ENCODE measurements around the gene SCAMP5. TPM values are rescaled to one million over a fixed set of nuclear protein-coding genes. Genes with fewer than 3 reads are reported as not detected.
A peak's percentile ranks its signal among the peaks of the same experiment; 100 is the strongest.

Gene SCAMP5
- total and polyA plus RNA-seq, 2 of the 4 experiments (the other 2 are of a cell fraction) = 0.36 to 1.6 TPM

- H3K4me1 ChIP-seq (ENCODE audit: control insufficient read depth, insufficient read depth, low read length) = peaks cover 2% of the 10 kb centered on the region; the same call in 1 of the 2 replicates
- peak overlapping the region; percentile 72 for H2BK120ac ChIP-seq (ENCODE audit: low read depth, low read length)
- H2AFZ ChIP-seq (replicated peaks; ENCODE audit: low read length, poor library complexity) = peak overlapping the region; percentile 95
- peak overlapping the region; percentile 92 for H3K4me2 ChIP-seq (ENCODE audit: low read depth, low read length)
- CTCF ChIA-PET = interaction anchor here (0.6 kb wide), 1 partner anchor 121 kb away, joined by 4 read pairs; no protein-coding TSS in a partner anchor
- intact Hi-C loops (cut with micrococcal nuclease) (loop anchor here (1.0 to 10.0 kb wide), 3 partner anchors 181 to 431 kb away; partner anchors contain the start of gene SIN3A), in situ Hi-C loops (cut with MboI; ENCODE audit: low sequenced_read_pairs) (no loop called here), dilution Hi-C loops (cut with HindIII; ENCODE audit: low sequenced_read_pairs, unreplicated experiment) (no loop called here)
- no peak overlapping the region for H2BK20ac ChIP-seq (ENCODE audit: low read depth, low read length)
- BruUV-seq (replicated peaks) = TSS peak; percentile 78
- H3K23ac ChIP-seq (ENCODE audit: low read depth, low read length) = peak overlapping the region; percentile 98
- H3K9ac ChIP-seq (ENCODE audit: low read depth, low read length) = peak overlapping the region; percentile 85
- ATAC-seq (ENCODE audit: low read depth) = no peak; the same call in 1 of the 2 replicates
- H4K91ac ChIP-seq (ENCODE audit: insufficient read depth, low read depth, low read length) = peak overlapping the region; percentile 88
- peak overlapping the region; percentile 88 for H3K56ac ChIP-seq (ENCODE audit: extremely low read depth, insufficient read depth, low read length)
- POLR2A ChIA-PET (ENCODE audit: unreplicated experiment) = no interaction called here
- peaks cover 8 to 13% of the 10 kb centered on the region in 2 experiments for H3K79me1 ChIP-seq (ENCODE audit: low read depth in 1 of 2, low read length in 2 of 2)
- H4K8ac ChIP-seq (ENCODE audit: low read depth in 2 of 2, low read length in 2 of 2) = peak overlapping the region; percentile 71 to 99
- no peaks in the 10 kb centered on the region for H4K20me1 ChIP-seq (ENCODE audit: insufficient read depth, low read length)
- H3K9me3 ChIP-seq (ENCODE audit: control insufficient read depth, insufficient read depth, low read length) = no peaks in the 10 kb centered on the region
- H2BK5ac ChIP-seq (ENCODE audit: low read depth, low read length, poor library complexity, severe bottlenecking) = peak overlapping the region; percentile 65
- peak overlapping the region; percentile 92 for H2AK9ac ChIP-seq (replicated peaks; ENCODE audit: low read depth, low read length, poor library complexity)
- H3K18ac ChIP-seq (ENCODE audit: low read depth, low read length) = peak overlapping the region; percentile 44
- peak; percentile 22 for DNase-seq
- no peaks in the 10 kb centered on the region for H3K27me3 ChIP-seq (ENCODE audit: control insufficient read depth, insufficient read depth, low read length)
- peak overlapping the region; percentile 98 for H3K4ac ChIP-seq (ENCODE audit: low read depth, low read length)
- peak overlapping the region; percentile 99 for H3K14ac ChIP-seq (replicated peaks; ENCODE audit: low read depth, low read length)
- peak overlapping the region; percentile 80 for H2AK5ac ChIP-seq (ENCODE audit: low read depth, low read length)
- 0% methylated on average over 3 of the region's 12 CpGs; no CpG with 5 or more reads in 1 of the 2 experiments for WGBS, 2 experiments (ENCODE audit: extremely low coverage in 2 of 2, insufficient read length in 1 of 2)
- peaks cover 4% of the 10 kb centered on the region; the same call in 1 of the 2 replicates for H3K9me1 ChIP-seq (ENCODE audit: insufficient read depth, low read length)
- H3K27ac ChIP-seq (ENCODE audit: insufficient read depth, low read length) = peak overlapping the region; percentile 75
- TF ChIP-seq CHD1 (IDR thresholded peaks at IDR 0.05; ENCODE audit: low read depth, low read length) = 0 out of 2 replicates have a peak, but pooled peaks have one; percentile 57
- peak; percentile 41; the same call in 1 of the 2 replicates for TF ChIP-seq MAFK (IDR thresholded peaks at IDR 0.05; ENCODE audit: low read depth, low read length)
- TF ChIP-seq RAD21 (IDR thresholded peaks at IDR 0.05; ENCODE audit: low read length) = no peak
- no peak overlapping the region for H2BK15ac ChIP-seq (ENCODE audit: low read depth, low read length)
- H4K5ac ChIP-seq (ENCODE audit: low read depth, low read length) = peak overlapping the region; percentile 69
- peak overlapping the region; percentile 64 for H3K4me3 ChIP-seq (ENCODE audit: insufficient read depth, low read depth, low read length)
- H3K36me3 ChIP-seq (ENCODE audit: control insufficient read depth, insufficient read depth, low read length) = no peaks in the 10 kb centered on the region
Observed at GRCh38 chr15:75023872-75024636, 28.7 kb downstream of the SCAMP5 start.
